Lower leg skin (tissue), 4 donors: ENCODE measurements around the gene CACNA1D. TPM values are rescaled to one million over a fixed set of nuclear protein-coding genes. Genes with fewer than 3 reads are reported as not detected.

Source experiments
- DNase-seq, 2 donors: peaks; one replicate each; pipeline ENCODE4 v3.0.0-alpha.2; 2019; ENCODE audit warnings: low spot score in 2 of 2
- H3K4me3 ChIP-seq: fragments of 200-600 bp; sonication (generic); 2 replicates; pipeline ENCODE4 v1.5.1; 2017; ENCODE audit warnings: mild to moderate bottlenecking, low read depth; ENCODE audit not compliant: poor library complexity, severe bottlenecking
- CTCF ChIP-seq, 3 donors: fragments of 450-650 bp; IDR thresholded peaks; one replicate each; pipeline ENCODE4 v1.5.1; 2016; ENCODE audit warnings: antibody characterized with exemption in 3 of 3, mild to moderate bottlenecking in 3 of 3, moderate library complexity in 2 of 3
- POLR2A ChIP-seq, 2 donors: fragments of 450-650 bp; IDR thresholded peaks; one replicate each; pipeline ENCODE4 v1.6.1; 2016 to 2017; ENCODE audit warnings: antibody characterized with exemption in 2 of 2, mild to moderate bottlenecking in 1 of 2, moderate library complexity in 1 of 2
- WGBS, 2 donors: methylation state at CpG; one replicate each; pipeline ENCODE4 v1.1.5; 2018; 5-methylcytosine and 5-hydroxymethylcytosine counted together
- intact Hi-C: fragments of 100-400 bp; cut with DNase I; formaldehyde crosslinking; loops from one replicate; pipeline ENCODE4 v1.15.0; 2023; ENCODE audit warnings: low total_unique reads
- total RNA-seq, 4 donors: library from RNA; depleted of rRNA; stranded (reverse); fragments of >200 nt; gene quantifications; one replicate each; pipeline ENCODE4 v1.1.0, GENCODE V29; 2016

The CACNA1D gene
- total RNA-seq, 4 donors from 2014 or later: 2.4 to 12.5 (median 5.6) TPM

GRCh38 chr3:53498806-53499641 lies 4.6 kb downstream of the CACNA1D start:
- intact Hi-C loops: no loop called here
- TF ChIP-seq CTCF (IDR thresholded peaks at IDR 0.05): no peak
- no peak for TF ChIP-seq POLR2A (IDR thresholded peaks at IDR 0.05)
- no peak for DNase-seq
- WGBS, 2 donors: 84 to 88% methylated on average over 8 of the region's 8 CpGs
- H3K4me3 ChIP-seq: no peak overlapping the region

- TF ChIP-seq CTCF (IDR thresholded peaks at IDR 0.05): no peak
- TF ChIP-seq POLR2A (IDR thresholded peaks at IDR 0.05): no peak
- intact Hi-C loops: no loop called here
- DNase-seq: no peak
- no peak overlapping the region for H3K4me3 ChIP-seq
- WGBS, 2 donors: 88 to 89% methylated on average over 7 of the region's 7 CpGs
These were observed 5.9 kb downstream of the CACNA1D start for GRCh38 chr3:53500165-53500777.

GRCh38 chr3:53501178-53501577 lies 6.8 kb downstream of the CACNA1D start:
- H3K4me3 ChIP-seq: no peak overlapping the region
- 79 to 89% methylated on average over 8 of the region's 8 CpGs for WGBS, 2 donors
- TF ChIP-seq CTCF (IDR thresholded peaks at IDR 0.05): no peak
- no peak for TF ChIP-seq POLR2A (IDR thresholded peaks at IDR 0.05)
- no peak for DNase-seq
- intact Hi-C loops: no loop called here

GRCh38 chr3:53502737-53503136 lies 8.3 kb downstream of the CACNA1D start:
- no peak for TF ChIP-seq POLR2A (IDR thresholded peaks at IDR 0.05)
- no peak for TF ChIP-seq CTCF (IDR thresholded peaks at IDR 0.05)
- intact Hi-C loops: no loop called here
- WGBS, 2 donors: 75 to 86% methylated on average over 4 of the region's 4 CpGs
- no peak for DNase-seq
- H3K4me3 ChIP-seq: no peak overlapping the region

- intact Hi-C loops: no loop called here
- DNase-seq: no peak
- 80 to 84% methylated on average over 5 of the region's 5 CpGs for WGBS, 2 donors
- TF ChIP-seq POLR2A (IDR thresholded peaks at IDR 0.05): no peak
- TF ChIP-seq CTCF (IDR thresholded peaks at IDR 0.05): no peak
- H3K4me3 ChIP-seq: no peak overlapping the region
These were observed 8.8 kb downstream of the CACNA1D start for GRCh38 chr3:53503195-53503594.
